ENCODE measurements around the gene A3GALT2. TPM values are rescaled to one million over a fixed set of nuclear protein-coding genes. Genes with fewer than 3 reads are reported as not detected.
A peak's percentile ranks its signal among the peaks of the same experiment; 100 is the strongest.

A3GALT2 gene
- total RNA-seq, 4 donors from 2014 or later, result 0.89 TPM; not detected in 3

GRCh38 chr1:33338440-33339211 is 17.7 kb upstream of the A3GALT2 start:
- no peaks in the 10 kb centered on the region for H3K36me3 ChIP-seq
- no peak for TF ChIP-seq POLR2A (IDR thresholded peaks at IDR 0.05)
- TF ChIP-seq CTCF (IDR thresholded peaks at IDR 0.05), result no peak
- H3K27ac ChIP-seq, result peak overlapping the region; percentile 88 to 95 (median 94)
- no peaks in the 10 kb centered on the region for H3K9me3 ChIP-seq
- H3K4me3 ChIP-seq (replicated peaks in 1 of 3), result no peak overlapping the region
- 39 to 46% methylated on average over 14 of the region's 14 CpGs for WGBS, 2 donors
- H3K4me1 ChIP-seq, result peaks cover 91 to 98% of the 10 kb centered on the region in 2 donors
- peak in 1 of 2 donors; percentile 35 for DNase-seq
- no peaks in the 10 kb centered on the region for H3K27me3 ChIP-seq
- intact Hi-C loops (cut with DNase I), result no loop called here

- DNase-seq, result no peak
Observed at GRCh38 chr1:33338048-33338439, 17.1 kb upstream of the A3GALT2 start.

GRCh38 chr1:33337441-33337840 is 16.5 kb upstream of the A3GALT2 start:
- H3K27ac ChIP-seq, result peak overlapping the region; percentile 88 to 95 (median 94)
- no peak for TF ChIP-seq POLR2A (IDR thresholded peaks at IDR 0.05)
- no peak for TF ChIP-seq CTCF (IDR thresholded peaks at IDR 0.05)
- H3K36me3 ChIP-seq, result peaks cover 0 to 4% of the 10 kb centered on the region in 2 donors
- intact Hi-C loops (cut with DNase I), result no loop called here
- H3K4me1 ChIP-seq, result peaks cover 93 to 98% of the 10 kb centered on the region in 2 donors
- WGBS, 2 donors, result 81 to 97% methylated on average over 6 of the region's 6 CpGs
- no peak for DNase-seq
- H3K27me3 ChIP-seq, result no peaks in the 10 kb centered on the region
- H3K4me3 ChIP-seq (replicated peaks in 1 of 3), result no peak overlapping the region
- no peaks in the 10 kb centered on the region for H3K9me3 ChIP-seq

More at GRCh38 chr1:33338048-33338439, 17.1 kb upstream of the A3GALT2 start:
- Histone ChIP-seq H3K27ac (peak overlapping the region; percentile 88 to 95 (median 94)), H3K4me3 (replicated peaks in 1 of 3) (no peak overlapping the region), H3K4me1 (peaks cover 93 to 98% of the 10 kb centered on the region in 2 donors), H3K27me3 (no peaks in the 10 kb centered on the region), H3K9me3 (no peaks in the 10 kb centered on the region), H3K36me3 (no peaks in the 10 kb centered on the region)
- TF ChIP-seq POLR2A (IDR thresholded peaks at IDR 0.05) (no peak), CTCF (IDR thresholded peaks at IDR 0.05) (no peak)
- WGBS, 2 donors, result 3 to 38% methylated on average over 1 of the region's 1 CpG
- intact Hi-C loops (cut with DNase I), result no loop called here

GRCh38 chr1:33336580-33336979 is 15.7 kb upstream of the A3GALT2 start:
- Histone ChIP-seq H3K4me3 (replicated peaks in 1 of 3) (no peak overlapping the region), H3K27me3 (no peaks in the 10 kb centered on the region), H3K9me3 (no peaks in the 10 kb centered on the region), H3K4me1 (peaks cover 93 to 98% of the 10 kb centered on the region in 2 donors), H3K27ac (peak overlapping the region in 2 of 3 donors; percentile 36 to 94), H3K36me3 (peaks cover 2 to 12% of the 10 kb centered on the region in 2 donors)
- 44 to 57% methylated on average over 9 of the region's 9 CpGs for WGBS, 2 donors
- TF ChIP-seq POLR2A (IDR thresholded peaks at IDR 0.05) (no peak), CTCF (IDR thresholded peaks at IDR 0.05) (no peak)
- no peak for DNase-seq
- intact Hi-C loops (cut with DNase I), result no loop called here

- H3K27ac ChIP-seq, result peak overlapping the region; percentile 34 to 77 (median 72)
- TF ChIP-seq POLR2A (IDR thresholded peaks at IDR 0.05), result no peak
- no peak for TF ChIP-seq CTCF (IDR thresholded peaks at IDR 0.05)
- 54 to 57% methylated on average over 4 of the region's 4 CpGs for WGBS, 2 donors
- no peak overlapping the region for H3K4me3 ChIP-seq (replicated peaks in 1 of 3)
- DNase-seq, result no peak
- H3K9me3 ChIP-seq, result no peaks in the 10 kb centered on the region
- intact Hi-C loops (cut with DNase I), result no loop called here
- no peaks in the 10 kb centered on the region for H3K27me3 ChIP-seq
- peaks cover 17 to 27% of the 10 kb centered on the region in 2 donors for H3K36me3 ChIP-seq
- H3K4me1 ChIP-seq, result peaks cover 81 to 86% of the 10 kb centered on the region in 2 donors
Observed at GRCh38 chr1:33335020-33335419, 14.1 kb upstream of the A3GALT2 start.

Data from thyroid gland (tissue), 4 donors.